ENCODE measurements around the gene PITPNC1. TPM values are rescaled to one million over a fixed set of nuclear protein-coding genes. Genes with fewer than 3 reads are reported as not detected.
"Not testable (repeated sequence)": the region's sequence is repeated elsewhere in the genome, so short reads cannot be mapped to it uniquely, and the experiment has no call there.

PITPNC1 gene
- total RNA-seq, 4 donors from 2014 or later = 8.0 to 20.4 (median 9.6) TPM

- H3K27ac ChIP-seq = no peak overlapping the region
- TF ChIP-seq, protein P1, sequence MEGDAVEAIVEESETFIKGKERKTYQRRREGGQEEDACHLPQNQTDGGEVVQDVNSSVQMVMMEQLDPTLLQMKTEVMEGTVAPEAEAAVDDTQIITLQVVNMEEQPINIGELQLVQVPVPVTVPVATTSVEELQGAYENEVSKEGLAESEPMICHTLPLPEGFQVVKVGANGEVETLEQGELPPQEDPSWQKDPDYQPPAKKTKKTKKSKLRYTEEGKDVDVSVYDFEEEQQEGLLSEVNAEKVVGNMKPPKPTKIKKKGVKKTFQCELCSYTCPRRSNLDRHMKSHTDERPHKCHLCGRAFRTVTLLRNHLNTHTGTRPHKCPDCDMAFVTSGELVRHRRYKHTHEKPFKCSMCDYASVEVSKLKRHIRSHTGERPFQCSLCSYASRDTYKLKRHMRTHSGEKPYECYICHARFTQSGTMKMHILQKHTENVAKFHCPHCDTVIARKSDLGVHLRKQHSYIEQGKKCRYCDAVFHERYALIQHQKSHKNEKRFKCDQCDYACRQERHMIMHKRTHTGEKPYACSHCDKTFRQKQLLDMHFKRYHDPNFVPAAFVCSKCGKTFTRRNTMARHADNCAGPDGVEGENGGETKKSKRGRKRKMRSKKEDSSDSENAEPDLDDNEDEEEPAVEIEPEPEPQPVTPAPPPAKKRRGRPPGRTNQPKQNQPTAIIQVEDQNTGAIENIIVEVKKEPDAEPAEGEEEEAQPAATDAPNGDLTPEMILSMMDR (IDR thresholded peaks at IDR 0.05) = peak in 4 of 5 experiments; percentile 20 to 55 (median 36)
- TF ChIP-seq POLR2A (IDR thresholded peaks at IDR 0.05) = no peak
Measured at GRCh38 chr17:67386965-67387551, 10.0 kb downstream of the PITPNC1 start.

DNA sequence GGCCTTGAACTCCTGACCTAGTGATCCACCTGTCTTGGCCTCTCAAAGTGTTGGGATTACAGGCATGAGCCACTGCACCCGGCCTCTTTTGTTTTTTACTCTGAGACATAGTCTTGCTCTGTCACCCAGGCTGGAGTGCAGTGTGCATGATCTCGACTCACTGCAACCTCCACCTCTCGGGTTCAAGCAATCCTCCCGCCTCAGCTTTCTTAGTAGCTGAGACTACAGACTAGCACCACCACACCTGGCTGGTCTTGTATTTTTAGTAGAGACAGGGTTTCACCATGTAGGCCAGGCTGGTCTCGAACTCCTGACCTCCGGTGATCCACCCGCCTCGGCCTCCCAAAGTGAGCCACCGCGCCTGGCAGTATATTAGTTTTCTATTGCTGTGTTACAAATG lies 11.5 kb downstream of the PITPNC1 start:
- 95 to 96% methylated on average over 10 of the region's 10 CpGs for WGBS, 2 donors
- H3K27ac ChIP-seq; DNase-seq (ENCODE audit: low spot score in 2 of 2); H3K4me3 ChIP-seq; H3K36me3 ChIP-seq; H3K27me3 ChIP-seq; H3K9me3 ChIP-seq: not testable (repeated sequence)
- peaks cover 0 to 19% (median 7%) of the 10 kb centered on the region in 4 donors for H3K4me1 ChIP-seq

More at GRCh38 chr17:67386965-67387551, 10.0 kb downstream of the PITPNC1 start:
- H3K4me1 ChIP-seq = peaks cover 0 to 19% (median 7%) of the 10 kb centered on the region in 4 donors
- no peak overlapping the region for H3K4me3 ChIP-seq
- no peak for DNase-seq (ENCODE audit: low spot score in 2 of 2)
- 68 to 73% methylated on average over 16 of the region's 16 CpGs for WGBS, 2 donors
- H3K36me3 ChIP-seq = no peaks in the 10 kb centered on the region
- H3K9me3 ChIP-seq = no peaks in the 10 kb centered on the region
- no peaks in the 10 kb centered on the region for H3K27me3 ChIP-seq

DNA sequence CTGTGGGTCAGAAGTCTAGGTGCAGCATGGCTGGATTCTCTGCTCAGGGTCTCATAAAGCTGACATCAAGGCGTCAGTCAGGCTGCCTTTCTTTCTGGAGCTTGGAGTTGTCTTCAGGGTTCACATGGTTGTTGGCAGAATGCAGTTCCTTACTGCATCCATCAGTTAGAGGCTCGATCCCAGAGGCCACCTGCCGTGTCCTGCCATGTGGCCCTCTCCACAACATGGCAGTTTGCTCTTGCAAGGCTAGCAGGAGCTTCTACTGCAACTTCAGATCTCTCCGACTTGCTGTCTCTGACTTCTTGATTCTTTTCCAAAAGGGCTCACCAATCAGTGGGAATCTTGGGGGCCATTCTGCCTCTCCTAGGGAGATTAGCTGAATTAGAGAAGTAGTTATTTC lies 11.9 kb downstream of the PITPNC1 start:
- Histone ChIP-seq H3K4me1 (peaks cover 0 to 19% (median 7%) of the 10 kb centered on the region in 4 donors), H3K36me3 (no peaks in the 10 kb centered on the region), H3K27me3 (no peaks in the 10 kb centered on the region), H3K27ac (no peak overlapping the region), H3K9me3 (no peaks in the 10 kb centered on the region), H3K4me3 (no peak overlapping the region)
- 91 to 95% methylated on average over 4 of the region's 4 CpGs for WGBS, 2 donors
- no peak for DNase-seq (ENCODE audit: low spot score in 2 of 2)
- TF ChIP-seq EP300 (IDR thresholded peaks at IDR 0.05) (no peak), POLR2A (IDR thresholded peaks at IDR 0.05) (no peak)
- TF ChIP-seq, protein P1 (IDR thresholded peaks at IDR 0.05) = no peak

DNA sequence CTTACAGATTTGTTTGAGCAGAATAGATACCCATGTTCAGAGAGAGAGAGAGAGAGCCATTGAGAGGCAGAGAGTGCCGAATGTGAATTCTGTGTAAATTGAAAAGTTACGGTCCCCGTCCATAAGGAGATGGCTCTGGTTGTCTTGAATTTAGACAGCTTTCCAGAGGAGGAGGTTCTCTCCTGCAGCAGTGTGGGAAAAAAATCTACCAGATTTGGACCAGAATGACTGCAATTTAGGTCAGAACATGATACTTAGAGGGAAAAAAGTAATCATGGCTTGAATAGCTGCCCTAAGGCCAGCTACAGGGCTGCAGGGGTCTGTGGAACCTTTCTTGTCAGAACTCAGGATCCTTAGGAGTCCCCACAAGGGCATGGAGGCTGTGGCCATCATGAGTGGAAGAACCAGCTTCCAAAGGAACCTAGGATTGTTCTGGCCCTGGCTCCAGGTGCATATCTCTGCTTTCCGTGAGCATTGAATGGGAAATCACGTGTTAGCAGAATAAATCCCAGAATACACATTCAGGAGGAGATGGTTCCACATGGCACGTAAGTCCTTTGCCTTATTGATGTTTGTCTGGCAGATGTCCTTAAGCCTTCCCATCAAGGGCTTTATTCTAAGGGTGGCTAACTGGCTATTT lies 13.0 kb downstream of the PITPNC1 start:
- Histone ChIP-seq H3K36me3 (no peaks in the 10 kb centered on the region), H3K27me3 (no peaks in the 10 kb centered on the region), H3K9me3 (no peaks in the 10 kb centered on the region), H3K27ac (peak overlapping the region in 2 of 4 donors; percentile 37 to 59), H3K4me3 (no peak overlapping the region), H3K4me1 (peaks cover 0 to 19% (median 7%) of the 10 kb centered on the region in 4 donors)
- WGBS, 2 donors = 78 to 80% methylated on average over 6 of the region's 6 CpGs
- DNase-seq (ENCODE audit: low spot score in 2 of 2) = no peak
- TF ChIP-seq POLR2A (IDR thresholded peaks at IDR 0.05) = no peak
- TF ChIP-seq, protein P1 (IDR thresholded peaks at IDR 0.05) = no peak
- TF ChIP-seq EP300 (IDR thresholded peaks at IDR 0.05) = no peak

DNA sequence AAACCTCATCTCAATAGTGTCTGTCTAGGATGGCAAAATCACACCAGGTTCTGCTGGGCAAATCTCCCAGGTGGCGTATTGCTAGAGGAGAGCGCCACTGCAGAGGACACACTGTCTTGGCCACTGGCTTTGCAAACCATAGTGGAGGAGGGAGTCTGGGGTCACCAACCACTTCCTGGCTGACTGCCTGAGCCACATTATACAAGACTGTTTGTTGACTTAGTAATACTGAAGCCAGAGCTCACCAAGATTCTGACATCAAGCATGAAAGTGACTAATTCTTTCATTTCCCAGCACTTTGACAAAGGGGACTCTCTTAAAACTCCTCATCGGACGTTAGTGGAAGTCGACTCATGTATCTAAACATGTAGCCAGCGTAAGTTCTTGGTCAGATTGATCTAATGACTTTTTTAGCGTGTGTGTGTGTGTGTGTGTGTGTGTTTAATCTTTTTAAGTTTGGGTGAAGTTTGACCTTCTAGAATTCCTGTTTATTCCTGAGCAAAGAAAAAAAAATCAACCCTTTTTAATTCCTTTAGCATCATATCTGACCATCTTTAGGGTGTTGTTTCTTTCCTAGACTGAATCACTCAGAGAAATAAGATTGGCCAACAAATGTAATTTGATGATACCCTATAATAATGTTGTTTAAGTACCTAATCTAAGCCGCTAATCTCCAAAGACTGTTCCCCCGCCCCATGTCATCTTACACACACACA lies 13.7 kb downstream of the PITPNC1 start:
- no peaks in the 10 kb centered on the region for H3K27me3 ChIP-seq
- peak in 1 of 2 donors; percentile 43 for TF ChIP-seq EP300 (IDR thresholded peaks at IDR 0.05)
- TF ChIP-seq, protein P1 (IDR thresholded peaks at IDR 0.05) = no peak
- no peak for DNase-seq (ENCODE audit: low spot score in 2 of 2)
- H3K36me3 ChIP-seq = no peaks in the 10 kb centered on the region
- peaks cover 0 to 19% (median 7%) of the 10 kb centered on the region in 4 donors for H3K4me1 ChIP-seq
- WGBS, 2 donors = 35 to 36% methylated on average over 9 of the region's 9 CpGs
- H3K9me3 ChIP-seq = no peaks in the 10 kb centered on the region
- peak overlapping the region in 3 of 4 donors; percentile 26 to 59 (median 50) for H3K27ac ChIP-seq
- no peak overlapping the region for H3K4me3 ChIP-seq

Measured in tibial nerve (tissue), 4 donors.